Common myeloid progenitor, CD34-positive (primary cell): ENCODE results near the gene PTRH1.

ENCODE experiments used
- CTCF ChIA-PET: fragments of 350-600 bp; sonication (Branson Sonifier 250); formaldehyde crosslinking; loops from one replicate; lab custom pipeline; 2021; ENCODE audit warnings: antibody characterized with exemption; lab: Charles Lee
- POLR2A ChIA-PET: fragments of 350-600 bp; sonication (Branson Sonifier 250); formaldehyde crosslinking; loops from one replicate; lab custom pipeline; 2021; ENCODE audit warnings: antibody characterized with exemption; lab: Charles Lee
- DNase-seq, 3 donors: peaks; one replicate each; pipeline versions ENCODE4 v3.0.0 to v3.0.0-alpha.2; 2013
- H3K27ac ChIP-seq, 2 experiments: 1 replicate in 1 of 2; 2 replicates in 1 of 2; pipeline ENCODE4 v1.7.0; 2013; ENCODE audit warnings: inconsistent platforms in 2 of 2, low read length in 2 of 2, mild to moderate bottlenecking in 2 of 2, low read depth in 1 of 2, moderate library complexity in 1 of 2; ENCODE audit not compliant: severe bottlenecking in 2 of 2, insufficient read depth in 1 of 2, poor library complexity in 1 of 2
- H3K27me3 ChIP-seq, 5 experiments: replicated peaks in 2 of 5; 1 replicate in 3 of 5; 2 replicates in 2 of 5; pipeline versions ENCODE4 v1.6.1 to v1.7.0; 2013; ENCODE audit warnings: low read length in 4 of 5, mild to moderate bottlenecking in 2 of 5, moderate library complexity in 2 of 5, inconsistent platforms in 1 of 5; ENCODE audit not compliant: insufficient read depth in 5 of 5, control insufficient read depth in 4 of 5
- H3K36me3 ChIP-seq, 4 experiments: 1 replicate in 2 of 4; 2 replicates in 2 of 4; pipeline versions ENCODE4 v1.6.1 to v1.7.0; 2013; ENCODE audit warnings: low read length in 3 of 4, control low read depth in 1 of 4, mild to moderate bottlenecking in 1 of 4; ENCODE audit not compliant: control insufficient read depth in 4 of 4, insufficient read depth in 4 of 4
- H3K4me1 ChIP-seq, 4 experiments: 1 replicate in 3 of 4; 2 replicates in 1 of 4; pipeline versions ENCODE4 v1.6.1 to v1.7.1; 2013; ENCODE audit warnings: low read length in 3 of 4, mild to moderate bottlenecking in 3 of 4, control low read depth in 1 of 4, inconsistent platforms in 1 of 4, moderate library complexity in 1 of 4; ENCODE audit not compliant: control insufficient read depth in 4 of 4, insufficient read depth in 4 of 4; ENCODE audit errors: control extremely low read depth in 1 of 4
- H3K4me3 ChIP-seq, 7 experiments: 1 replicate in 4 of 7; 2 replicates in 3 of 7; pipeline versions ENCODE4 v1.5.1 to v1.7.0; 2013; ENCODE audit warnings: mild to moderate bottlenecking in 7 of 7, low read length in 6 of 7, moderate library complexity in 6 of 7, inconsistent platforms in 2 of 7, low read depth in 2 of 7, control low read depth in 1 of 7; ENCODE audit not compliant: insufficient read depth in 4 of 7, control insufficient read depth in 1 of 7; ENCODE audit errors: extremely low read depth in 1 of 7
- H3K9me3 ChIP-seq, 5 experiments: 1 replicate in 4 of 5; 2 replicates in 1 of 5; pipeline versions ENCODE4 v1.6.1 to v1.7.1; 2013; ENCODE audit warnings: low read length in 4 of 5, mild to moderate bottlenecking in 2 of 5, inconsistent platforms in 1 of 5, low read depth in 1 of 5, moderate library complexity in 1 of 5; ENCODE audit not compliant: control insufficient read depth in 4 of 5, insufficient read depth in 2 of 5; ENCODE audit errors: control extremely low read depth in 1 of 5
- WGBS: methylation state at CpG from one replicate; pipeline ENCODE4 v1.1.5; 2013; ENCODE audit not compliant: insufficient coverage; 5-methylcytosine and 5-hydroxymethylcytosine counted together

Gene PTRH1

GRCh38 chr9:127720031-127720864 is 4.8 kb upstream of the PTRH1 start:
- H3K27ac ChIP-seq, result no peak overlapping the region
- 91% methylated on average over 12 of the region's 12 CpGs for WGBS
- ChIA-PET POLR2A (no interaction called here), CTCF (interaction anchor here (0.9 to 1.8 kb wide), 5 partner anchors 9 to 50 kb away, joined by 3 read pairs; partner anchors contain the start of gene TOR2A)
- H3K27me3 ChIP-seq, result peaks cover 0 to 1% (median 0%) of the 10 kb centered on the region in 5 experiments
- H3K9me3 ChIP-seq, result no peaks in the 10 kb centered on the region
- no peak for DNase-seq
- peaks cover 0 to 10% (median 8%) of the 10 kb centered on the region in 4 experiments for H3K4me1 ChIP-seq
- no peak overlapping the region for H3K4me3 ChIP-seq
- no peaks in the 10 kb centered on the region for H3K36me3 ChIP-seq

DNA sequence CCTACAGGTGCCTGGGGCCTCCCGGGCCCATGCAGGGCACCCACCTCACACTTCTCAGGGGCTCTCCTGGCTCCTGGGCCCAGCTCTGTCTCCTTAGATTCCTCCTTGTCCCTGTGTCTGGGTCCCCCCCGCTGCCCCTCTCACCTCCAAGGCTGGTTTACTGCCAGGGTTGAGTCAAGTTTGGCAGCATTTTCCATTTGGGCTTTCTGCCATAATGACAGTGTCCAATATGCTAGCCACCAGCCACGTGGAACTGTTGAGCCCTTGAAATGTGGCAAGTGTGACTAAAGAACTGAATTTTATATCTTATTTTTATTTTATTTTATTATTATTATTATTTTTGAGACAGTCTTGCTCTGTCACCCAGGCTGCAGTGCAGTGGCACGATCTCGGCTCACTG is 2.3 kb upstream of the PTRH1 start:
- no peaks in the 10 kb centered on the region for H3K36me3 ChIP-seq
- ChIA-PET POLR2A (interaction anchor here (0.8 kb wide), 1 partner anchor 110 kb away, joined by 4 read pairs; no protein-coding TSS in a partner anchor), CTCF (interaction anchor here (1.2 kb wide), 1 partner anchor 203 kb away, joined by 3 read pairs; no protein-coding TSS in a partner anchor)
- peaks cover 0 to 13% (median 12%) of the 10 kb centered on the region in 4 experiments for H3K4me1 ChIP-seq
- no peaks in the 10 kb centered on the region for H3K9me3 ChIP-seq
- peaks cover 0 to 4% (median 0%) of the 10 kb centered on the region in 5 experiments for H3K27me3 ChIP-seq
- DNase-seq, result no peak
- 100% methylated on average over 4 of the region's 5 CpGs for WGBS
- no peak overlapping the region for H3K4me3 ChIP-seq
- no peak overlapping the region for H3K27ac ChIP-seq

DNA sequence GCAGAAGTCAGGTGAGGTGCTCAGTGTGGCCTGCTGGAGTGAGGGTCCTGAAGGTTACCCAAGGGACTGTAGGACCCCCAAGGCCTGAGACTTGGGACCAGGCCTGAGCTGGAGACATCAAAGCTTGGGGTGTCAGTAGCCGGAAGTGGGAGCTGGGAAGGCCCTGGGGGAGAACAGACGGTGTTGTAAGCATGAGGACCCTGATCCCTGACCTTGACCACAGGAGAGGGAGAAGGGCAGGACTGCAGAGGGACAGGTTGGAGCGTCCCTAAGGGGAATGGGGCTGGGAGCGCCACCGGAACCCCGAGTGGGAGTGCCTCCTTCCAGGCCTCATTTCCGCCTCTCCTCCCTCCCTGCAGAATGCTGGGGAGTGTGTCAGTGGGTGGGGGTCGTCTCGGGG is 949 bp upstream of the PTRH1 start:
- H3K4me1 ChIP-seq, result peaks cover 0 to 23% (median 21%) of the 10 kb centered on the region in 4 experiments
- H3K9me3 ChIP-seq, result no peaks in the 10 kb centered on the region
- H3K4me3 ChIP-seq, result peak overlapping the region in 3 of 7 experiments; percentile 78 to 89 (median 84)
- CTCF ChIA-PET, result interaction anchor here (0.7 to 2.5 kb wide), 2 partner anchors 18 to 131 kb away, joined by 3 to 9 read pairs; partner anchors contain the start of gene TOR2A
- WGBS, result 95% methylated on average over 7 of the region's 9 CpGs
- no peaks in the 10 kb centered on the region for H3K36me3 ChIP-seq
- no peak for DNase-seq
- H3K27me3 ChIP-seq, result peaks cover 0 to 4% (median 0%) of the 10 kb centered on the region in 5 experiments
- POLR2A ChIA-PET, result interaction anchor here (1.5 kb wide), 1 partner anchor 19 kb away, joined by 5 read pairs; the partner anchor contains the start of gene TOR2A
- peak overlapping the region in 1 of 2 experiments; percentile 25 for H3K27ac ChIP-seq

GRCh38 chr9:127714951-127715469 is 453 bp downstream of the PTRH1 start:
- CTCF ChIA-PET, result interaction anchor here (0.7 to 2.5 kb wide), 6 partner anchors 10 to 206 kb away, joined by 3 to 9 read pairs (median 4); partner anchors contain the start of gene TOR2A

GRCh38 chr9:127714020-127714750 is 1.3 kb downstream of the PTRH1 start:
- Histone ChIP-seq H3K27ac (no peak overlapping the region), H3K9me3 (no peaks in the 10 kb centered on the region), H3K4me1 (peaks cover 0 to 30% (median 26%) of the 10 kb centered on the region in 4 experiments), H3K36me3 (no peaks in the 10 kb centered on the region), H3K27me3 (peaks cover 0 to 4% (median 0%) of the 10 kb centered on the region in 5 experiments), H3K4me3 (peak overlapping the region in 3 of 7 experiments; percentile 6 to 89 (median 11))
- no peak for DNase-seq
- WGBS, result 84% methylated on average over 16 of the region's 19 CpGs
- POLR2A ChIA-PET, result interaction anchor here (0.5 to 0.6 kb wide), 2 partner anchors 22 to 60 kb away, joined by 3 read pairs; no protein-coding TSS in a partner anchor
- CTCF ChIA-PET, result interaction anchor here (1.3 to 2.1 kb wide), 2 partner anchors 9 to 11 kb away, joined by 4 to 5 read pairs; no protein-coding TSS in a partner anchor

More at GRCh38 chr9:127714951-127715469, 453 bp downstream of the PTRH1 start:
- DNase-seq, result no peak
- H3K4me1 ChIP-seq, result peaks cover 0 to 32% (median 26%) of the 10 kb centered on the region in 4 experiments
- peak overlapping the region; percentile 59 to 91 (median 84) for H3K4me3 ChIP-seq
- no peaks in the 10 kb centered on the region for H3K9me3 ChIP-seq
- no peaks in the 10 kb centered on the region for H3K36me3 ChIP-seq
- POLR2A ChIA-PET, result interaction anchor here (0.6 to 1.5 kb wide), 2 partner anchors 9 to 20 kb away, joined by 3 to 5 read pairs; partner anchors contain the start of gene TOR2A
- H3K27me3 ChIP-seq, result peaks cover 0 to 4% (median 0%) of the 10 kb centered on the region in 5 experiments
- WGBS, result 0% methylated on average over 32 of the region's 44 CpGs
- peak overlapping the region in 1 of 2 experiments; percentile 81 for H3K27ac ChIP-seq

DNA sequence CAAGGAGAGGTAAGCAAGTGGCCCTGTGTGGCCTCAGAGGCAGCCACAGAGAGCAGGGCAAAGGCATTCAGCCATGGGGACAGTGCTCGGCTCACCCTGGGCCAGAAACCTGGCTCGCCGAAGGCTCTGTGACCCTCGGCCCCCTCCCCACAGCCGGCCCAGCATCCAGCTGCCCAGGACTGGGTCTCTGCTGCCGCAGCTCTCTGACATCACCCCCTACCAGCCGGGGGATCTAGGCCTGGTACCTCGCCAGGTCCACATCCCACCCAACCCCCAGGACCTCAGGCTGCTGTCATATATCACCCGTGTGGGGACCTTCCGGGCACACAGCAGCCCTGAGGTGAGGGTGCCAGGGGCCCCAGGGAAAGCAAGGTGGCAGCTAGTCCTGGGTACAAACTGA is 2.6 kb downstream of the PTRH1 start:
- peaks cover 0 to 28% (median 26%) of the 10 kb centered on the region in 4 experiments for H3K4me1 ChIP-seq
- no peak for DNase-seq
- no peaks in the 10 kb centered on the region for H3K36me3 ChIP-seq
- H3K27me3 ChIP-seq, result peaks cover 0 to 4% (median 0%) of the 10 kb centered on the region in 5 experiments
- H3K4me3 ChIP-seq, result no peak overlapping the region
- peaks cover 0 to 5% (median 0%) of the 10 kb centered on the region in 5 experiments for H3K9me3 ChIP-seq
- WGBS, result 98% methylated on average over 8 of the region's 10 CpGs
- ChIA-PET POLR2A (no interaction called here), CTCF (interaction anchor here (1.2 to 2.1 kb wide), 2 partner anchors 8 to 22 kb away, joined by 3 to 5 read pairs; partner anchors contain the start of gene TOR2A)
- no peak overlapping the region for H3K27ac ChIP-seq
